HG02623 (cell line): ENCODE results near the gene GPX7.
A peak's percentile ranks its signal among the peaks of the same experiment; 100 is the strongest.
"Not testable (repeated sequence)": the region's sequence is repeated elsewhere in the genome, so short reads cannot be mapped to it uniquely, and the experiment has no call there.

Source experiments
- ATAC-seq: cut with Tn5 transposase; IDR thresholded peaks from one replicate; pipeline ENCODE4 v1.9.1; 2021; ENCODE audit warnings: moderate library complexity; ENCODE audit not compliant: unreplicated experiment

GPX7 gene

DNA sequence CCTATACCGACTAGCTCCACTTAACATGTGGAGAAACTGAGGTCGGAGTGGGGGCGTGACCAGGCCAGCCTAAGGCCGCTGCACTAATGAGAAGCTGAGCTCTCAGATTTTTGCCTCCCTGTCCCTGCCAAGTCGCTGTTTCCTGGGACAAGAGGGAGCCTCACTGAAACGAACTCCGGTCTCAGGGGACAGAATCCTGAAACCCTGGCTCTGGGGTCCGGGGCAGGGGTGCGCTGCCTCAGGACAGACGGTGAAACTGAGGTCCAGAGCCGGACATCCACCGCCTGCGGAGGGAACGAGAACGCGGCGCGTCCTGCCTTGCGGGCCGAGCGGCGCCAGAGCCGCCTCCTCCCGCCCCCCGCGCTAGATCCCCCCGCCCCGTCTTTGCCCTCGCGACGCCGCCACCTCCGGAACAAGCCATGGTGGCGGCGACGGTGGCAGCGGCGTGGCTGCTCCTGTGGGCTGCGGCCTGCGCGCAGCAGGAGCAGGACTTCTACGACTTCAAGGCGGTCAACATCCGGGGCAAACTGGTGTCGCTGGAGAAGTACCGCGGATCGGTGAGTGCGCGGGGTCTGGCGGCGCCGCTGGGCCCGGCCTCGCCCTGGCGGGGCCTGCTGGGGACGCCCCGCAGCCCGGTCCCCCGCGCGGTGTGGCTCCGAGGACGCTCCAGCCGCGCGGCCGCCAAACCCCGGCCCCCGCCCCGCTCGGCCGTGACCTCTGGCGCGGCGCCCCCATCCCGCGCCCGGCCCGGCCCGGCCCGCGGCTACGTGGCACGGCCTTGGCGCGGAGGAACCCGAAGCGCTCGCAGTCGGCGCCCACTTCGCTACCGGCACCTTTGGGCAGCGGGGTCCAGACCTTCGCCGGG, at the start of gene GPX7:
GPX7 (plus strand) TSS at position 381 of the 865 bp plus-strand sequence; CDS start at position 420, 39 bp downstream.
- no peak for ATAC-seq

GRCh38 chr1:52552505-52553361, 49.4 kb upstream of the GPX7 start, which contains the start of gene TUT4:
Gene TUT4 (minus strand): TSS chr1:52553092. CDS start chr1:52526280, 26,812 bp downstream.
- ATAC-seq, result peak; percentile 39

- ATAC-seq, result peak; percentile 51
Measured at GRCh38 chr1:52553362-52554266, 48.6 kb upstream of the GPX7 start.

GRCh38 chr1:52554267-52554640, 47.9 kb upstream of the GPX7 start:
- ATAC-seq, result no peak

DNA sequence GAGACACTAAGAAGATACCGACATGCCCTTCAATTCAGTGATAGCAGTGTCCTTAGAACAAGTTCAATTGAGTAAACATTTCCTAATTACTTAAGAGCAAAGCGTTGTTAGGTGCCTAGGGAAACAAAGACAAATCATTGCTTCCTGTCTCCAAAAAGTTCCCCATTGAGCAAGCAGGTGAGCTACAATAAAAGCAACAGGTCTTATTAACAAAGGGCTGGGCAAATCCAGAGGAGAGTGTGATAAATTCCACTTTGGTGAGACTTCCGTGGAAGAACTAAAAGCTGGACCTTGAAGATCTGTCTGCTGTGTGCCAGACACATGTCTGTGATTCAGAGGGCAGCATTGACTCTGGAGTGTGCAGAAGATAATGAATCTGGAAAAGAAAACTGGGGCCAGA, 47.4 kb upstream of the GPX7 start:
- no peak for ATAC-seq

- ATAC-seq, result no peak
Measured at GRCh38 chr1:52556641-52557360, 45.4 kb upstream of the GPX7 start.

DNA sequence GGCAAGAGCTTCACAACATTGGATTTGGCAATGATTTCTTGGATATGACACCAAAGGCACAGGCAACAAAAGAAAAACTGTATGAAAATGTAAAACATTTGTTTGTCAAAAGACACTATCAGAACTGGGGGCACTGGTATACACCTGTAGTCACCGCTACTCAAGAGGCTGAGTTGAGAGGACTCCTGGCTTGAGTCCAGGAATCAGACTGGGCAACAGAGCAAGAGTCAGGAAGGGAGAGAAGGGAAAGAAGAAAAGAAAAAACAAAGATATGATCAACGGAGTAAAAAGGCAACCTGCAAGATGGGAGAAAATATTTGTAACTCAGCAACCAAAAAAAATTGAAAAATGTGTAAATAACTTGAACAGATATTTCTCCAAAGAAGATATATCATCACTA, 43.2 kb upstream of the GPX7 start:
- ATAC-seq, result no peak

GRCh38 chr1:52559875-52560274, 42.3 kb upstream of the GPX7 start:
- ATAC-seq, result no peak

DNA sequence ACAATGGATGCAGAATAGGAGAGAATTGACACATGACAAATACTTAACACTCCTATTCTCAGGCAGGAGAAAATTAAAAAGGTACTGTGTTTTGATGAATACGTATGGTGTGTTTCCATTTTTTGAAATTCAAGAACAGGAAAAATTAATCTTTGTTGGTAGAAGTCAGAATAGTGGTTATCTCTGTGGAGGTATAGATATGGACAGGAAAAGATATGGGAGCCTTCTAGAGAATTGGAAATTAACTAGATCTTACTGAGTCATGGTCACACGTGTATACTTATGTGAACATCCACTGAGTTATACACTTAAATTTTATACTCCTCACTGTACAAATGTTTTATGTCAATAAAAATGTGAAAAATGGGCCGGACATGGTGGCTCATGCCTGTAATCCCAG, 39.4 kb upstream of the GPX7 start:
- ATAC-seq, result no peak

DNA sequence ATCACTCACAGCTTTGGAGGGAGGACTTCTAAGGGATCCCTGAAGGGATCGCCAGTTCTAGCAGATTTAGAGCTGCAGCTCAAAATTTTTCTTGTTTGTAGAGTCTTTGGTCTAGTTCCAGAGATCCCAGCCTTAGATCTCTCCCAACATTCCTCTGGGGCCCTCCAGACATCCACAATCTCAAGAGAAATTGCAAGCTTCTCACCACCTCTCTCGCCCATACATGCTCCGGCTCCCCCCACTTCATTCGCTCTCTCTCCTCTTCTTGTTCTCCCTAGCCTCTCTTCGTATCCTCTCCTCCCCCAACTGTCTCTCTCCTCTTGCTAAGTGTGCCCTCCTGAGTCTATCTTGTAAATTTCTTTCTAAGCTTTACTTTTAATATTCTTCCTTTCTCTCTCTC, 34.2 kb upstream of the GPX7 start:
- ATAC-seq, result no peak

GRCh38 chr1:52569449-52570210, 32.5 kb upstream of the GPX7 start:
- no peak for ATAC-seq

DNA sequence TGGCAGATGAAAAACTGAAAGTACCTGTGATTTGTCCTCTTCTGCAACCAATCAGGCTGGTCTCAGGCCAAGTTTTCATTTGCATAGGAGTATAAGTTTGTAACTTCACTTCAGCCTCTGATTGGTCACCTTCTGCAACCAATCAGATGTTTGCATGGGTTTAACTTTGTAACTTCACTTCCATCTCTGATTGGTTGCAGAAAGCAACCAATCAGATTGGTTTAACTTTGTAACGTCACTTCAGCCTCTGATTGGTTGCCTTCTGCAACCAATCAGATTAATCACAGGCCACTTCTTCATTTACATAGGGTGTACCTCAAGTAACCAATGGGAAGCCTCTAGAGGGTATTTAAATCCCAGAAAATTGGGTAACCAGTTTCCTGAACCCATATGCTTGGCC, 30.4 kb upstream of the GPX7 start:
- no peak for ATAC-seq

- ATAC-seq, result no peak
Measured at GRCh38 chr1:52572387-52572786, 29.8 kb upstream of the GPX7 start.

DNA sequence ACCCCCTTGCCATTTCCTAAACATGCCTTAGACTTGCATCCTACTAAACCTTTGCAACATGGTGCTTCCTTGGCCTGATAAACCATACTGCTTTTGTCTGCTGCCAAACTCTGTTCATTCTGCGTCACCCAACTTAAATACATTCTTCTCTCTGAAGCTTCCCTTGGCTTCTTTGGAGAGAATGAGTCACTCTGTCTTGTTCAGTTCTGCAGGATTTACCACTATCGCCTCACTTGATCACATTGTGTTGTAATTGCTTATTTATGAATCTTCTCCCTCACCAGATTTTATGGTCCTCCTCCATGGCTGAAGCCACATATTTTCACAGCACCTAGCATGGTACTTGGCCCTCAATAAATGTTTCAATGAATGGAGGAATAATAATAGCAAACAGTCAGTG, 27.6 kb upstream of the GPX7 start:
- no peak for ATAC-seq

DNA sequence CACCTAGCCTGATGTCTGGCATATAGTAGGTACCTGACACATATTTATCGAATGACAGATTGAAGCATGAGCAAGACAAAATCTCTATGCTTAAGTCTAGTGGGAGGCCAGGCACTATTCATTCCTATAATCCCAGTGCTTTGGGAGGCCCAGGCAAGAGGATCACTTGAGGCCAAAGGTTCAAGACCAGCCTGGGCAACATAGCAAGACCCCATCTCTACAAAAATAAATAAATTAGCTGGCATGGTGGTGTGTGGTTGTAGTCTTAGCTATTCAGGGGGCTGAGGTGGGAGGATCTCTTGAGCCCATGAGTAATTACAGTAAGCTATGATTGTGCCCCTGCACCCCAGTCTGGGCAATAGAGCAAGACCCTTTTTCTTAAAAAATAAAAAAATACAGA, 26.1 kb upstream of the GPX7 start:
- ATAC-seq, result no peak

DNA sequence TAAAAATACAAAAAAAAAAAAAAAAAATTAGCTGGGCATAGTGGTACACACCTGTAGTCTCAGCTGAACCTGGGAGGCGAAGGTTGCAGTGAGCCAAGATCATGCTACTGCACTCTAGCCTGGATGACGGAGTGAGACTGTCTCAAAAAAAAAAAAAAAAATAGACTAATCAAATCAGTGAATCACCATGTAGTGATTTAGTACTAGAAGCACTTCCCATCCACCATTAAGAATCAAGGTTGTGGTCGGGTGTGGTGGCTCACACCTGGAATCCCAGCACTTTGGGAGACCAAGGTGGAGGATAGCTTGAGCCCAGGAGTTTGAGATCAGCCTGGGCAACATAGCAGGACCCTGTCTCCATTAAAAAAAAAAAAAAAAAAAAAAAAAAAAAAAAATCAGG, 24.1 kb upstream of the GPX7 start:
- not testable (repeated sequence) for ATAC-seq

DNA sequence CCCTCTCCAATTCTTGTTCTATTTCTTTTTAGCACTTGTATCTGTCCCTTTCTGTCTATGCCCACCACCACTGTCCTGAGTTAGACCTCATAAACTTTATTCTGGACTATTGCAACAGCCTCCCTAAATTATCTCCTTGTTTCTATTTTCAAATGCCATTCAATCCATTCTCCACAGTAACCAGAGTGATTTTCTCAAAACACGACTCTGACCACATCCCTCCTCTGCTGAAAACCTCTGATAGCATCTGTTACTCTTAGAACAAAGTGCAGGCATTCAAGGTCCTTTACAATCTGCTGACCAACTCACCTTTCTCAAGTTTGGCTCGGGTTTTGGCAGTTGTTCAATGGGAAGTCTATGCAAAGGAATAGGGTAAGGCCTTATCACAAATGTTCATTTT, 22.8 kb upstream of the GPX7 start:
- ATAC-seq, result no peak

- ATAC-seq, result no peak
Measured at GRCh38 chr1:52580283-52580682, 21.9 kb upstream of the GPX7 start.

GRCh38 chr1:52582116-52582696, 20.0 kb upstream of the GPX7 start:
- ATAC-seq, result no peak
